HFF-Myc (cell line): ENCODE data around the gene ANAPC10.

Source experiments
- DNase-seq: peaks from one replicate; pipeline ENCODE4 v3.0.0-alpha.2; 2011; ENCODE audit warnings: low read depth; ENCODE audit errors: extremely low read depth
- H3K4me3 ChIP-seq: replicated peaks from 2 replicates; pipeline ENCODE4 v1.5.1; 2011; ENCODE audit warnings: low read depth, mild to moderate bottlenecking, control low read depth, low read length
- TF ChIP-seq, protein P1 (sequence below): IDR thresholded peaks from 2 replicates; pipeline ENCODE4 v1.5.1; 2012; ENCODE audit warnings: mild to moderate bottlenecking, low read depth, low read length, control low read depth; ENCODE audit errors: missing control alignments

ANAPC10 gene

DNA sequence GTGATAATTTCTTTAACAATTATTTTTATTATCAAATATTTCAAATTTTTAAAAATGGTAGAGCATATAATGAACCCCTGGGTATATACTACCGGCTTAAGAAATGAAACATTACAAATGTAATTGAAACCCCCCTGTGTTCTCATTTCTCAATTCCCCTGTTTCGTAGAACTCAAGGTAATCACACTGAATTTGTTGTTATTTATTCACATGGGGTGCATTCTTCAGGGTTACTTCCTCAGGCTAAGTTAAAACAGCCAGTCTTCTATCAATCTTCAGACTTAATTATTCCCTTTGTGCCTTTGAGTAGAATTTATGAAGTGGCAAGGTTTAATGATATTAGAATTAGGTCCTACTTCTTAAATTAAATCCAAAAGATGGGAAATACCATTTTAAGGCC, 128.2 kb downstream of the ANAPC10 start:
- no peak overlapping the region for H3K4me3 ChIP-seq
- DNase-seq: no peak
- TF ChIP-seq, protein P1, sequence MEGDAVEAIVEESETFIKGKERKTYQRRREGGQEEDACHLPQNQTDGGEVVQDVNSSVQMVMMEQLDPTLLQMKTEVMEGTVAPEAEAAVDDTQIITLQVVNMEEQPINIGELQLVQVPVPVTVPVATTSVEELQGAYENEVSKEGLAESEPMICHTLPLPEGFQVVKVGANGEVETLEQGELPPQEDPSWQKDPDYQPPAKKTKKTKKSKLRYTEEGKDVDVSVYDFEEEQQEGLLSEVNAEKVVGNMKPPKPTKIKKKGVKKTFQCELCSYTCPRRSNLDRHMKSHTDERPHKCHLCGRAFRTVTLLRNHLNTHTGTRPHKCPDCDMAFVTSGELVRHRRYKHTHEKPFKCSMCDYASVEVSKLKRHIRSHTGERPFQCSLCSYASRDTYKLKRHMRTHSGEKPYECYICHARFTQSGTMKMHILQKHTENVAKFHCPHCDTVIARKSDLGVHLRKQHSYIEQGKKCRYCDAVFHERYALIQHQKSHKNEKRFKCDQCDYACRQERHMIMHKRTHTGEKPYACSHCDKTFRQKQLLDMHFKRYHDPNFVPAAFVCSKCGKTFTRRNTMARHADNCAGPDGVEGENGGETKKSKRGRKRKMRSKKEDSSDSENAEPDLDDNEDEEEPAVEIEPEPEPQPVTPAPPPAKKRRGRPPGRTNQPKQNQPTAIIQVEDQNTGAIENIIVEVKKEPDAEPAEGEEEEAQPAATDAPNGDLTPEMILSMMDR: no peak

DNA sequence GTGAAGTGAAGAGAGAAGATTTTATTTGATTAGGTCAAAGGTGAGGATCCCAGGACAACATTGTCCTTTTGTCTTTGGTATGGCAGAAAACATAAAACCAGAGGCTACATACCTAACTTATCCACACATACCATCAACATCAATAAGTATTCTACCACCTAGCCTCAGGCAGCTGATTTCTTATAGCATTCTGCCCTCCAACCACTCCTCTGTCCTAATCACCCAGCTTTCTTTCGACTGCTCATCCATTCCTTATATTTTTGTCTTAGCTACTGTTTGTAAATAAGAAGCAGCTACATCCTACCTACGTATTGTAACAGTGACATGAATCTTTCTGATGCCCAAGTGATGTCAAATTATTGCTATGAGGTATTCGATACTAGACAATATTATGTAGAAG, 129.4 kb downstream of the ANAPC10 start:
- H3K4me3 ChIP-seq: no peak overlapping the region
- DNase-seq: no peak
- TF ChIP-seq, protein P1: no peak

DNA sequence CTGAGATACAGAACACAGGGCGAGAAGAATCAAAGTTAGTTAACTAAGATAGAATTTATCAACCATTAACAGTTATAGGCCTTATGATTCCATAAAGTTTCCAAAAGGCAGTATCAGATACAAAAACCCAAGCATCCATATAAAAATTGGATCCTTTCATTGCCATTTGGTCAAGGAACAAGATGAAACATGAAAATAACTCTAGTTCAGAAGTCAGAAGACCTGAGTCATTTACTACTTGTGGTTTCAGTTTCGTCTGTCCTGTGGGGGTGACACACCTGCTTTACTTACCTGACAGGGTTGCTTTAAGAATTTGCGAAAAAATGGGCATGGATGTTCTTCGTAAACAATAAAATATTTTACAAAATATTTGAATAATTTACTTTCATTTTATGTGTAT, 130.8 kb downstream of the ANAPC10 start:
- TF ChIP-seq, protein P1: no peak
- H3K4me3 ChIP-seq: no peak overlapping the region
- DNase-seq: no peak

DNA sequence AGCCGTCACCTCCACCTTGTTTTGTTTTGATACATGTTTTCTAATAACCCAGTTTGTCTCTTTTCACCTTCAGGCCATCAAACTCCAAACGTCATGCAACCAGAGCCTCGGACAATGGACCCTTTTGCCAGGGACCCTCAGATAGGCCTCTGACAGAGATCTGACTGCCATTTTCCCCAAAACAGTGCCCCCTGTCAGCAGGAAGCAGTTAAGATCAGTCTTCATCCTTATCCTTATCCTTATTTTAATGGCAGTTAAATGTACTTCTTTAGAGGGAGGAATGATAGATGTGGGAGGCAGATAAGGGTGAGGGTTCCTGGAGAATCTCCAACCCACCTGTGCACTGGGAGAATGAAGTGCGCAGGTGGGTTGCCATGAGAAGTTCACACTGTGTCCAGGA, 135.7 kb downstream of the ANAPC10 start:
- no peak for DNase-seq

DNA sequence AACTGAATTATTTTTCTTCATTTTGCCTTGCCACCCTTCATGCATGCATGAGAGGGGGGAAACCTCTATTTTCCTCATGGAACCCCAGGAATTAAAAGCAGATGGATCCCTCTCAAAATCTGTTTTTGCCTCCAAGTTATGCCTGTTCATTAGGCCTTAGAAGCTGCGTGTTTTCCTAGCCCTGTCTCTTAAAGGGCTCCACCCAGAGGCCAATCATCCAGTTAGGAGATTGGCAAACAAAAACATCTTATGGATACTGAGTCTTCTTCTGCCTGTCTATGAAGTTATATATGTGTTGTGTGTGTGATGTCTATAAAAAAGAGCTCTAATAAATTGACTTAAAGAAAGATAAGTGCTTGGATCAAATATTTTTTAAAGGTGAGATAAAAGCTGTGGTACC, 142.9 kb downstream of the ANAPC10 start:
- DNase-seq: no peak
- H3K4me3 ChIP-seq: no peak overlapping the region
- TF ChIP-seq, protein P1: no peak

More for the DNA sequence above, 135.7 kb downstream of the ANAPC10 start:
- TF ChIP-seq, protein P1: no peak
- H3K4me3 ChIP-seq: no peak overlapping the region

DNA sequence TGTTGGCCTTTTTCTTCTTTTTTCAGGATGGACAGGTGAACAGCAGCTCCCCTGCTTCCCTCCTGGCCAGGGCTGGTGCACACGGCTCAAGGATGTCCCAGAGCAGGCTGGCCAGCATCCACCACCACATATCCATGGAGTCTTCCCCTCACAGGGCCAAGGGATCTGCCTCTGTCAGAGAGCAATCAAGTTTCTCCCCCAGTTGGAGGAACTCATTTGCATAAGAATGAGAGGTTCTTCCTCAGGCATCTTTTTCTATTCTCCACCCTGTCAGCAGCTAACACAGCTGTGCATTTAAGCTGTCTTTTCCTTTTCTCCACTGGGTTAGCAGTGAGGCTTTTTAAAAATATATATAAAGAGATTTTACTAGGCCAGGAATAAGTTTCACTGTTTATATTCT, 143.8 kb downstream of the ANAPC10 start:
- no peak overlapping the region for H3K4me3 ChIP-seq
- TF ChIP-seq, protein P1: no peak
- no peak for DNase-seq

DNA sequence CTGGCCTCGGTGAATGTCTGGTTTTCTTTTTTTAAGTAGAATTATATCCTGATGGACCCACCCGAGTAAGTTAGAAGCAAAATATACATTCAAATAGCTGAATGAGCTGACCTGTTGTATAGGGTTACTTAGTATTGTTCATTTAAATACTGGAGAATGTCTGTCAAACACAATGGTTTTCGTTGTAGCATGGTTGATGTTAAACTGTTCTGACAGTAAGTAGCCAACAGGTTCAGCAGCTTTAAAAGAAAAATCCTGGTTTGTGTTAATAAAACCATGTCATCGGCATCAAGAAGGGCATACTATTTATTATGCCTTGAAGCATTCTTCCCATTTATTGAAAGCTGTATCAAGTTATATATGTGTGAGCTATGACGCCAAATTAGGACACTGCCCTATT, 149.6 kb downstream of the ANAPC10 start:
- no peak for DNase-seq
- TF ChIP-seq, protein P1: no peak
- H3K4me3 ChIP-seq: no peak overlapping the region
